ENCODE measurements around the gene AQR. TPM values are rescaled to one million over a fixed set of nuclear protein-coding genes. Genes with fewer than 3 reads are reported as not detected.
"Not testable (repeated sequence)": the region's sequence is repeated elsewhere in the genome, so short reads cannot be mapped to it uniquely, and the experiment has no call there.

Gene AQR
- total RNA-seq, 5 donors from 2014 or later (not counting 1 experiment from before 2014, with no cell fraction given): 35.3 to 48.6 (median 36.3) TPM

DNA sequence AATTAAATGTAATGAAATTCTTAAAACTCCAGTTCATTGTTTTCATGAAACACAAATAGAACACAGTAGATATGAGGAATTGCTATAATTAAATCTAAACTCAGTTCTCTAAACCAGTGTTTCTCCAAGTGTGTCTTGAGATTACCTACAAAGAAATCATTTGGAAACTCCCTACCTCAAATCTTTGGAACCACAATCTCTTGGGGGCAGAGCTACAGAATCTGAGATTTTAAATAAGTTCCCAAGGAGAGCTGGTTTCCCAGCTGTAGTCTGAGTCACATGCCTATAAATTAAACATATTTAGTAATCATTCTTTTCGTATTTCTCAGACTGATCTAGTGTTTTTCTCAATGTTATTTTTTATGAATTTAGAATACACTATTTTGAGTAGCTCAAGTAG lies 157.2 kb downstream of the AQR start:
- WGBS (ENCODE audit: insufficient coverage): no CpG with 5 or more reads among the region's 1 CpG

DNA sequence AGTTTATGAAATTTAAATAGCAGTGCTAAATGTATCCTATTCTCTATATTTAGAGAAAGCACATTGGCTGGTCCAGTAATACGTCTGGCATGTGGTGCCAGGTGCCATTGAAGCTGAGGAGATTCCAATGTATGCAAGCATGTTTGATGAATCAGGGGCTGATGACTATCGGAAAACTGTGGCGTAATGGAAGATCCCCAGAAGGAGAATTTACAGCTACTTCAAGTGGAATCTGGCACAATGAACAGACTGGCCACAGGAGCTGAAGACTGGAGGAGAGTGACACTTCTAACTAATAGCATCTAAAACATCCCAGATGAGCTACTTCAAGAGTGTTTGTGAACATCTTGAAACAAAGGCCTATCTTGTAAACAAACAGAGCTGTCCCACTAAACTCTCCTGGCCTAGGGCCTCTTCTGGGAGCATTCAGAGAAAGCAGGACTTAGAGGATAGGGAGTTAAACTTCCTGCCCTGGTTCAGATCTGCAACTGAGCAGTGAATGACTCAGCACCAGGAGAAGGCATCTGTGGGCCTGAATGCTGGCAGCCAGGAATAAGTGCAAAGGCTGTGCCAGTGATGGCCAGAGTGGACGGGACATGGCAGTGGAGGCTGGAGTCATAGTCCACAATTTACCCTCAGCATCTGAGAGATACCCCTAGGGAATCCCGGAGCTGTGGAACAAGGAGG lies 159.0 kb downstream of the AQR start:
- Mint-ChIP-seq H3K9me3 (peaks cover 4 to 5% (median 4%) of the 10 kb centered on the region in 3 donors), H3K4me3 (no peak overlapping the region), H3K27ac (no peak overlapping the region), H3K36me3 (no peaks in the 10 kb centered on the region), H3K4me1 (no peaks in the 10 kb centered on the region), H3K27me3 (peaks cover 41 to 48% of the 10 kb centered on the region in 2 donors)
- ChIA-PET POLR2A (interaction anchor here in 1 of 2 donors (0.6 kb wide), 1 partner anchor 52 kb away, joined by 5 read pairs; no protein-coding TSS in a partner anchor), CTCF (no interaction called here)
- H3K4me1 ChIP-seq (ENCODE audit: control insufficient read depth in 1 of 2, extremely low read depth in 1 of 2, insufficient read depth in 2 of 2, low read length in 2 of 2): no peaks in the 10 kb centered on the region
- no peak overlapping the region for H3K27ac ChIP-seq (ENCODE audit: low read length)
- no peak overlapping the region for H3K4me3 ChIP-seq (ENCODE audit: control insufficient read depth in 1 of 2, extremely low read depth in 1 of 2, low read length in 1 of 2)
- H3K27me3 ChIP-seq (replicated peaks in 1 of 2; ENCODE audit: control insufficient read depth in 2 of 2, extremely low read depth in 1 of 2, insufficient read depth in 2 of 2, low read length in 1 of 2): peaks cover 0 to 12% of the 10 kb centered on the region in 2 experiments
- ATAC-seq (replicated peaks in 1 of 4): no peak
- no peak for DNase-seq
- H3K9me3 ChIP-seq: no peaks in the 10 kb centered on the region
- no peaks in the 10 kb centered on the region for H3K36me3 ChIP-seq (ENCODE audit: control insufficient read depth in 2 of 2, extremely low read depth in 1 of 2, insufficient read depth in 1 of 2, low read length in 1 of 2)
- WGBS (ENCODE audit: insufficient coverage): 90% methylated on average over 2 of the region's 5 CpGs

More for the DNA sequence above, 157.2 kb downstream of the AQR start:
- ATAC-seq (replicated peaks in 1 of 4): no peak
- ChIA-PET POLR2A (no interaction called here), CTCF (no interaction called here)
- no peaks in the 10 kb centered on the region for H3K9me3 ChIP-seq
- Mint-ChIP-seq H3K9me3 (no peaks in the 10 kb centered on the region), H3K27me3 (peaks cover 38 to 44% of the 10 kb centered on the region in 2 donors), H3K36me3 (no peaks in the 10 kb centered on the region), H3K4me3 (no peak overlapping the region), H3K4me1 (no peaks in the 10 kb centered on the region), H3K27ac (no peak overlapping the region)
- no peak for DNase-seq
- H3K27me3 ChIP-seq (replicated peaks in 1 of 2; ENCODE audit: control insufficient read depth in 2 of 2, extremely low read depth in 1 of 2, insufficient read depth in 2 of 2, low read length in 1 of 2): peaks cover 0 to 7% of the 10 kb centered on the region in 2 experiments
- H3K4me3 ChIP-seq (ENCODE audit: control insufficient read depth in 1 of 2, extremely low read depth in 1 of 2, low read length in 1 of 2): no peak overlapping the region
- H3K27ac ChIP-seq (ENCODE audit: low read length): no peak overlapping the region
- H3K36me3 ChIP-seq (ENCODE audit: control insufficient read depth in 2 of 2, extremely low read depth in 1 of 2, insufficient read depth in 1 of 2, low read length in 1 of 2): no peaks in the 10 kb centered on the region
- H3K4me1 ChIP-seq (ENCODE audit: control insufficient read depth in 1 of 2, extremely low read depth in 1 of 2, insufficient read depth in 2 of 2, low read length in 2 of 2): no peaks in the 10 kb centered on the region

DNA sequence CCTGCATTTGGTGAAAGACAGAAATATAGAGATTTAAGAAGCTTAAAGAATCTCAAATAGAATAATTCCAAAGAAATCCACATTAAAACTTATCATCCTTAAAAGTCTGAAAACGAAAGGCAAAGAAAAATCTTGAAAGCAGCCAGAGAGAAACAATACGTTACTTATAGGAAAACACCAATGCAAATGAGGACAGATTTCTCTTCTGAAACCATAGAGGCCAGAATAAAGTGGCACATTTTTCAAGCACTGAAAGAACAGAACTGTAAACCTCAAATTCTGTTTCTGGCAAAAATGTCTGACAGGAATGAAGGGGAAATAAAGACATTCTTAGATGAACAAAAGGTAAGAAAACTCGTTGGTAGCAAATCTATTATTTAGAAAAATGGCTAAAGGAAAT lies 160.4 kb downstream of the AQR start:
- POLR2A ChIA-PET: no interaction called here
- Histone ChIP-seq H3K9me3 (no peaks in the 10 kb centered on the region), H3K27me3 (replicated peaks in 1 of 2; ENCODE audit: control insufficient read depth in 2 of 2, extremely low read depth in 1 of 2, insufficient read depth in 2 of 2, low read length in 1 of 2) (peaks cover 0 to 10% of the 10 kb centered on the region in 2 experiments)

GRCh38 chr15:34808016-34808415 lies 161.5 kb downstream of the AQR start:
- no peak overlapping the region for H3K27ac Mint-ChIP-seq
- ChIA-PET CTCF (no interaction called here), POLR2A (no interaction called here)
- Histone ChIP-seq H3K27me3 (replicated peaks in 1 of 2; ENCODE audit: control insufficient read depth in 2 of 2, extremely low read depth in 1 of 2, insufficient read depth in 2 of 2, low read length in 1 of 2) (peaks cover 0 to 8% of the 10 kb centered on the region in 2 experiments), H3K9me3 (no peaks in the 10 kb centered on the region), H3K27ac (ENCODE audit: low read length) (no peak overlapping the region), H3K4me3 (ENCODE audit: control insufficient read depth in 1 of 2, extremely low read depth in 1 of 2, low read length in 1 of 2) (no peak overlapping the region), H3K4me1 (ENCODE audit: control insufficient read depth in 1 of 2, extremely low read depth in 1 of 2, insufficient read depth in 2 of 2, low read length in 2 of 2) (no peaks in the 10 kb centered on the region), H3K36me3 (ENCODE audit: control insufficient read depth in 2 of 2, extremely low read depth in 1 of 2, insufficient read depth in 1 of 2, low read length in 1 of 2) (no peaks in the 10 kb centered on the region)
- no CpG with 5 or more reads among the region's 3 CpGs for WGBS (ENCODE audit: insufficient coverage)
- DNase-seq (no peak), ATAC-seq (replicated peaks in 1 of 4) (no peak)
- H3K4me3 Mint-ChIP-seq: no peak overlapping the region
- no peaks in the 10 kb centered on the region for H3K36me3 Mint-ChIP-seq
- H3K9me3 Mint-ChIP-seq: peaks cover 4 to 5% (median 4%) of the 10 kb centered on the region in 3 donors
- H3K27me3 Mint-ChIP-seq: peaks cover 39 to 48% of the 10 kb centered on the region in 2 donors
- no peaks in the 10 kb centered on the region for H3K4me1 Mint-ChIP-seq

More for the DNA sequence above, 160.4 kb downstream of the AQR start:
- DNase-seq (no peak), ATAC-seq (replicated peaks in 1 of 4) (no peak)
- no peak overlapping the region for H3K4me3 ChIP-seq (ENCODE audit: control insufficient read depth in 1 of 2, extremely low read depth in 1 of 2, low read length in 1 of 2)
- CTCF ChIA-PET: no interaction called here
- no peaks in the 10 kb centered on the region for H3K36me3 ChIP-seq (ENCODE audit: control insufficient read depth in 2 of 2, extremely low read depth in 1 of 2, insufficient read depth in 1 of 2, low read length in 1 of 2)
- Mint-ChIP-seq H3K4me1 (no peaks in the 10 kb centered on the region), H3K27me3 (peaks cover 44 to 53% of the 10 kb centered on the region in 2 donors), H3K27ac (no peak overlapping the region), H3K9me3 (peaks cover 4 to 5% (median 4%) of the 10 kb centered on the region in 3 donors), H3K4me3 (no peak overlapping the region), H3K36me3 (no peaks in the 10 kb centered on the region)
- no peak overlapping the region for H3K27ac ChIP-seq (ENCODE audit: low read length)
- WGBS (ENCODE audit: insufficient coverage): 71% methylated on average over 1 of the region's 3 CpGs
- H3K4me1 ChIP-seq (ENCODE audit: control insufficient read depth in 1 of 2, extremely low read depth in 1 of 2, insufficient read depth in 2 of 2, low read length in 2 of 2): no peaks in the 10 kb centered on the region

GRCh38 chr15:34807241-34807640 lies 162.3 kb downstream of the AQR start:
- CTCF ChIA-PET; POLR2A ChIA-PET; DNase-seq; H3K36me3 ChIP-seq (ENCODE audit: control insufficient read depth in 2 of 2, extremely low read depth in 1 of 2, insufficient read depth in 1 of 2, low read length in 1 of 2); H3K4me3 ChIP-seq (ENCODE audit: control insufficient read depth in 1 of 2, extremely low read depth in 1 of 2, low read length in 1 of 2); H3K36me3 Mint-ChIP-seq; H3K4me1 ChIP-seq (ENCODE audit: control insufficient read depth in 1 of 2, extremely low read depth in 1 of 2, insufficient read depth in 2 of 2, low read length in 2 of 2); ATAC-seq (replicated peaks in 1 of 4); H3K9me3 Mint-ChIP-seq; H3K4me1 Mint-ChIP-seq; H3K27me3 ChIP-seq (replicated peaks in 1 of 2; ENCODE audit: control insufficient read depth in 2 of 2, extremely low read depth in 1 of 2, insufficient read depth in 2 of 2, low read length in 1 of 2); H3K27ac ChIP-seq (ENCODE audit: low read length); H3K9me3 ChIP-seq; H3K4me3 Mint-ChIP-seq; H3K27ac Mint-ChIP-seq: not testable (repeated sequence)
- H3K27me3 Mint-ChIP-seq: peaks cover 34 to 43% of the 10 kb centered on the region in 2 donors
- WGBS (ENCODE audit: insufficient coverage): 81% methylated on average over 3 of the region's 8 CpGs

DNA sequence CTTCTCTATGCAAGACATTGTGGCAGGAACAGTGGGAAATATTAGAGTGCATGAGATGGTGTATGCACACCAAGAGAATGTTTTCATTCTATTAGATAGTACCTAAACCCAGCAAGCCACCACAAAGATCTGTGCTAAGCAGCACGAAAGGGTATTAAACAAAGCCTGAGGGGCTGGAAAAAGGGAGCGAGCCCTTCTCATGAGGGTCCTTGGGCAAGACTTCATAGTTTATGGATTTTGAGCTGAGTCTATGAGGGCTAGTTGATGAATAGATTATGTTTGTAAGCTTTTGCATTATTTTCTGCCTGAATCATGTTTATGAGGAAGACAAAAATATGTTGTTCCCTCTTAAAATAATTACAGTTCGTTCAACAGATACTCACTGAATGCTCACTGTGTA lies 164.8 kb downstream of the AQR start:
- peaks cover 0 to 14% of the 10 kb centered on the region in 2 experiments for H3K27me3 ChIP-seq (replicated peaks in 1 of 2; ENCODE audit: control insufficient read depth in 2 of 2, extremely low read depth in 1 of 2, insufficient read depth in 2 of 2, low read length in 1 of 2)
- H3K4me1 ChIP-seq (ENCODE audit: control insufficient read depth in 1 of 2, extremely low read depth in 1 of 2, insufficient read depth in 2 of 2, low read length in 2 of 2): no peaks in the 10 kb centered on the region
- 60% methylated on average over 1 of the region's 3 CpGs for WGBS (ENCODE audit: insufficient coverage)
- H3K4me3 ChIP-seq (ENCODE audit: control insufficient read depth in 1 of 2, extremely low read depth in 1 of 2, low read length in 1 of 2): no peak overlapping the region
- ATAC-seq (replicated peaks in 1 of 4) (no peak), DNase-seq (no peak)
- no peaks in the 10 kb centered on the region for H3K36me3 ChIP-seq (ENCODE audit: control insufficient read depth in 2 of 2, extremely low read depth in 1 of 2, insufficient read depth in 1 of 2, low read length in 1 of 2)
- no peak overlapping the region for H3K4me3 Mint-ChIP-seq
- CTCF ChIA-PET: no interaction called here
- H3K27ac ChIP-seq (ENCODE audit: low read length): no peak overlapping the region
- no peak overlapping the region for H3K27ac Mint-ChIP-seq
- no peaks in the 10 kb centered on the region for H3K4me1 Mint-ChIP-seq
- POLR2A ChIA-PET: no interaction called here
- peaks cover 4 to 5% (median 4%) of the 10 kb centered on the region in 3 donors for H3K9me3 Mint-ChIP-seq
- no peaks in the 10 kb centered on the region for H3K36me3 Mint-ChIP-seq
- H3K9me3 ChIP-seq: no peaks in the 10 kb centered on the region
- H3K27me3 Mint-ChIP-seq: peaks cover 25 to 29% of the 10 kb centered on the region in 2 donors

Measured in T-cell (primary cell).